Caki2 (cell line): Measurements from ENCODE around the gene BCKDK. TPM values are rescaled to one million over a fixed set of nuclear protein-coding genes. Genes with fewer than 3 reads are reported as not detected.
"Not testable (repeated sequence)": the region's sequence is repeated elsewhere in the genome, so short reads cannot be mapped to it uniquely, and the experiment has no call there.

Experiments
- DNase-seq: peaks from one replicate; pipeline ENCODE4 v3.0.0-alpha.2; 2015; ENCODE audit warnings: low read depth
- in situ Hi-C: cut with HindIII; loops from 2 replicates; pipeline ENCODE4 v1.10.0; 2016; ENCODE audit warnings: low sequenced_read_pairs, low pct_unique_long_range_greater_than_20kb, mixed read lengths
- total RNA-seq: library from RNA; depleted of rRNA; stranded (reverse); fragments of >200 nt; shearing (Covaris generic); gene quantifications from 2 replicates; pipeline ENCODE4 v1.2.3, GENCODE V29; 2014; ENCODE audit warnings: low replicate concordance

The BCKDK gene
- total RNA-seq, 1 experiment from 2014 or later: 83.0 TPM

DNA sequence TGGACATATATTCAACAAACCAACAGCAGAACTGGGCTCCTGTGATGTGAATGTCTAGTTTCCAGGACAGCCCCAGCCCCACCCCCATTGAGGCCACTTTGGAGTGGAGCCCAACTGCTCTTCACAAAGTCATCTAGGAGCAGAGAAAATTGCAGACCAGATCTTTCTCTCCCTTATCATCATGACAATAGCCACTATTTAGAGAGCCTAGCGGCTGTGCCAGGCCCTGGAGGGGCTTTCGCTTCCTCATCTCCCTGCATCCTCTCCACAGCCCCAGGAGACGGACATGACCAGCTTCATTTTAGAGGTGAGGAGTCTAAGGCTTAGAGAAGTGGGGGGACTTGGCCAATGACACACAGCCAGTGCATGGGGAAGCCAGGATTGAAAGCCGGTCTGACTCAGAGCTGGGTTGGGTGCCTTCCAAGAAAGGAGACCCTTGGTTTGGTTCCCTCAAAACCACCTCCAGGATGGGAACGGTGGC is 25.9 kb downstream of the BCKDK start:
- DNase-seq: no peak
- in situ Hi-C loops: no loop called here

DNA sequence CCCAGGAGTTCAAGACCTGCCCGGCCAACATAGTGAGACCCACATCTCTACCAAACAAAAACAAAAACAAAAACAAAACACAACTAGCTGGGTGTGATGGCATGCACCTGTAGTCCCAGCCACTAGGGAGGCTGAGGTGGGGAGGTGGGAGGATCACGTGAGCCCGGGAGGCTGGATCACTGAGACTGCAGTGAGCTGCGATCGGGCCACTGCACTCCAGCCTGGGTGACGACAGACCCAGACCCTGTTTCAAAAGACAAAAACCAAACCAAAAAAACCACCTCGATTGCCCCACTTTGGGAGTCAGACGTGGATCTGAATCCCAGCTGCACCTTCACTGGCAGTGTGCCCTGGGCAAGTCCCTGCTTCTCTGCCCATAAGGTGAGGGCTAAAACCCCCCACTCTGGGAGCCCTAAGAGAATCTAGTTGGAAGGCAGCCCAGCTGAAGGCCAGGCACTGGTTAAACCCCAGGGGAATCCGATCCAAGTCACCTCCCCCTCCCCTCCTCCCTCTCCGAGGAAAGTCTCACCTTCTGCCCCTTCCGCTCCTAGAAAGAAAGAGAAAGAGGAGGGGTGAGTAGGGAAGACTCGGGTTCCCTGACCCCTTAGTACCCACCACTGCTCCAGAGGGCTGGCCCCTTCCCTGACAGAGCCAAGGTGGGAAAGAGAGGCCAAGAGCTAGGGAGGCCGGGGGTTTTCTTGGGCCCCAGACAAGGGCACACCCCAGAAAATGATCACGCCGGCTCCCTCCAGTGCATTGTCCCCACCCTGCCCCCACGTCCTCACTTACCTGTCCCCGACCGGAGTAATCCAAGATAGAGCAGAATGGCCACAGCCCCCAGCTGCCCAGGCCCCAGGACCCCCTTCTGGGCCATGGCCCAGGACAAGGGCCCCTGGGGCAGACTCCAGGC is 26.7 kb downstream of the BCKDK start:
- in situ Hi-C loops: no loop called here
- no peak for DNase-seq

DNA sequence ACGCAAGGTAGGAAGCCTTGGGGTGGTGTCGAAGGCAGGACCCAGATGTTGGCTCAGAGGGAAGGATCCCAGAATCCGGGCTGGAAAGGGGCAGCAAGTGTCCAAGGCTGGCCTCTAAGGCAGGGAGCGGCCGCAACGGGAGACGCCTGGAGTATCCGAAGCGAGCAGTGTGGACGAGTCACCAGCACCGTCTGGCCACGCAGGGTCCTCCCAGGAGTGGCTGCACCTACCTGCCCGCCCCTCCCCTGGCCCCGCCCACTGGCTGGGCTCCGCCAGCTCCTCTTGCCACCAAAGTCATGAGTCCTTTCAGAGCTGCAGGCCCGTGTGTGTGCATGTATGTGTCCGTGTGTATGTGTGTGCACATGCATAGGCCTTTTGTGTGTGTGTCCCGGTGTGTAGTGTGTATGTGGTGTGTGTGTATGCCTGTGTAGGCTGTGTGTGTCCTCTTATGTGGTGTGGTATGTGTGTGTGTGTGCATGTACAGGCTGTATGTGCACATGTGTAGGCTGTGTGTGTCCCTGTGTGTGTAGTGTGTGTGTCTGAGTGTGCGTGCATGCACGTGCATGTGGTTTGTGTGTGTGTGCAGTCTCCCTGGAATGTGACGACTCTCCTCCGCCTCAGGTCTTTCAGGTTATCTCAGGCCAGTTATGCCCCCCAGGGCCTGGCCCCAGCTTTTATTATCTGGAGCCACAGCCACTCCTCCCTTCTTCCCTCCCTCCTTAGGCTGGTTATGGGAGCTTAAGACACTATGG is 27.5 kb downstream of the BCKDK start, which contains the start of gene PRSS8:
PRSS8 (minus strand) TSS at position 193 of the 752 bp plus-strand sequence. CDS start 229 bp downstream, outside the sequence.
- in situ Hi-C loops: no loop called here
- DNase-seq: peak; percentile 38

DNA sequence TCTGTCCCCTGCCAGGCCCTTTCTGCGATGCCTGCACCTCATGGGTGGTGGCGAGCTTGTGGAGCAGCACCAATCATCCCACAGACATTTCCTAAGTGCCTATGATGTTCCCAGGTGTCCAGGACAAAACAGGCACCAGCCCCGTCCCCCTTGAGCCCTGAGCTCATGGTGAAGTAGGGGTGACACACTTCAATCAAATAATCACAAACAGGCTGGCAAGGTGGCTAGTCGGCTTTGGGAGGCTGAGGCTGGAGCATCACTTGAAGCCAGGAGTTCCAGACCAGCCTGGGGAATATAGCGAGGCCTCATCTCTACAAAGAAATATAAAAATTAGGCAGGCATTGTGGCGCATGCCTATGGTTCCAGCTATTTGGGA is 28.1 kb downstream of the BCKDK start:
- in situ Hi-C loops: no loop called here
- no peak for DNase-seq

DNA sequence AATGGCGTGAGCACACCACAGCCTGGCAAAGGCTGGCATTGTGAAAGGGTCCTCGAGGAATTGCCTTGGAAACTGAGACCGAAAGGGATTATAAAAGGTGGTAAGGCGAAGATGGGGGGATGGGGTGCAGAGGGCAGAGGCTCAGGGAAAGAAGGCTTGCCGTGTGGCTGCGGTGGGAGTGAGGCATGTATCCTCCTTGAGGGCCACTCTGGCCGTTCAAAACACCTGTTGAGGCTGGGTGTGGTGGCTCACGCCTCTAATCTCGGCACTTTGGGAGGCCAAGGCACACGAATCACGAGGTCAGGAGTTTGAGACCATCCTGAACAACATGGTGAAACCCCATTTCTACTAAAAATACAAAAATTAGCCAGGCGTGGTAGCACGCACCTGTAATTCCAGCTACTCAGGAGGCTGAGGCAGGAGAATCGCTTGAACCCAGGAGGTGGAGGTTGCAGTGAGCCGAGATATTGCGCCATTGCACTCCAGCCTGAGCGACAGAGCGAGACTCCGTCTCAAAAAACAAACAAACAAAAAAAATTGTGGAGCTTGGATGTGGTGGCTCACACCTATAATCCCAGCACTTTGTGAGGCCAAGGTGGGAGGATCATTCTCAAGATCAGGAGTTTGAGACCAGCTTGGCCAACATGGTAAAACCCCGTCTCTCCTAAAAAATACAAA is 28.8 kb downstream of the BCKDK start:
- in situ Hi-C loops, DNase-seq: not testable (repeated sequence)

DNA sequence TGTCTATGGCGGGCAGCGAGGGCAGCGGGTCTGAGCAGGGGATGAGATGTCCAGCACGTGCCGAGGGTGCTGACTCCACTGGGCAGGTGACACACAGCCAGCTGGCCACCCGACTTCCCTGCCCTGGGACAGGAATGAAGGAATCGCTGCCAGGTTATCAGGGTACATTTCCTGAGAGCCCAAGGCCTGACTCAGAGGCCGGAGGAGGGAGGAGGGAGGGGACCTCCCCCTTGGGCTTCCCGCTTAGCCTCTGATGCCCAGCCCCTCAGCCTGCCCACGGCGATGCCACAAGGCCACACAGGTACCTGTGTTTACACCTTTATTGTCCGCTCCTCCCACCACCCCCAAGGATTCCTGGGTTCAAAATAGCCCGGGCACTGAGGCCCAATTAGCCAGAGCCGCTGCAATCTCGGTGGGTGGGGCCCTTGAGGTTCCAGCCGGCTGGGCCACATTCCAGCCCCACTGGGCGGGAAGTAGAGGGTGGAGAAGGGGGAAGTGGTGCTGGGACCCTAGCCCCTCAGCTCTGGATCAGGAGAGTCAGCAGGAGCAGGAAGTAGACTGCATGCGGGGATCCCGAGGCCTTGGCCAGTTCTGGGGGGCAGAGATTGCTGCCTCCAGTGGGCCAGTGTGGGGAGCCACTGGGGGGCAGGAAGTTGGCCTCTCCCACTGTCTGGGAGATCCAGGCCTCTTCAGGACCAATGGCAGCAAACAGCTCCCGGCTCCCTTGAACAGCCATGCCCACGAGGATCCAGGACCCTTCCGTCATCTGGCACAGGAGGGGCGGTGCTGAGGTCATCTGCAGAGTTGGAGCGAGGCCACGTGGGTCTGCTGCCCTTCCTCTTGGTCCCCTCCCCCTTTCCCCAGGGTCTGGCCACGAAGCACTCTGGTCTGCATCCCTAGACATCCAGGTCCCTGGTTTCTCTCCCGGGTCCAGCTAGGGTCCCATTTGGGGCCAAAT is 30.7 kb downstream of the BCKDK start:
- in situ Hi-C loops: no loop called here
- peak; percentile 95 for DNase-seq

DNA sequence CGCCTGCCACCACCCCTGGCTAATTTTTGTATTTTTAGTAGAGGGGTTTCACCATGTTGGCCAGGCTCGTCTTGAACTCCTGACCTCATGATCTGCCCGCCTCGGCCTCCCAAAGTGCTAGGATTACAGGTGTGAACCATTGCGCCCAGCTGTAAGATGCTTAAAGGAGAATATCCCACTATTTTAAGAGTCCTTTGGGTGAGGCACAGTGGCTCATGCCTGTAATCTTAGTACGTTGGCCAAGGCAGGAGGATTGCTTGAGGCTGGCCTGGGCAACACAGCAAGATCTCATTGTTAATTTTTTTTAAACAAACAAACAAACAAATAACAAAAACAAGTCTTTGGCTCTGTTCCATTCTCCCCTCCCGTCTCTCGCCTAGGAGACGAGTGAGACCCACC is 32.9 kb downstream of the BCKDK start:
- in situ Hi-C loops, DNase-seq: not testable (repeated sequence)

DNA sequence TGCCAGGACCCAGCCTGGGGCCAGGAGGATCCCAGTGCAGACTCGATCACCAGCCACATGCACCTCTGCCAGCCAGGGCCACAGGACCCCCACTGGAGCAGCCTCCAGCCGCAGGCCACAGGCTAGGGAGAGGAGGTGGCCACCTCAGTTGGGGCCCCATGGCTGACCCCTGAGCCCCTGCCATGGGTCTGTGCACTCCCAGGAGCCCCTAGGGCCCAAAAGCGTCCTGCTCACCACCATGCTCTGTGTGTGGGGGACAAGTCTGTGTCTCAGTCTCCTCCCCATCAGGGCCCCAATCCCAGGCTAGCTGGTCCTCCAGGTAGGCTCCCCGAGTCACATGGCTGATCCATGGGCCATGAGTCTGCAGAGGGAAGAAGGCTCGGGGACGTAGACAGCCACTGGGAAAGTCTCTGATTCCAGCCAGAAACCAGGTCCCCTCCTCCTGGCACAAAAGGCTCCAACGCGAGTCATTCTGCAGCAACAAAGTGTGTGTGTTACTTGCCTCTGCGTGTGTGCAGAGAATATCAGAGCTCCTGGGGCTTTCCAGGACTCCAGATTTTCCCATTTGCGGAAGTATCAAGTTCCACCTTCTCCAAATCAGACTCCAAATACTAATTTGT is 33.4 kb downstream of the BCKDK start:
- no peak for DNase-seq
- in situ Hi-C loops: no loop called here

DNA sequence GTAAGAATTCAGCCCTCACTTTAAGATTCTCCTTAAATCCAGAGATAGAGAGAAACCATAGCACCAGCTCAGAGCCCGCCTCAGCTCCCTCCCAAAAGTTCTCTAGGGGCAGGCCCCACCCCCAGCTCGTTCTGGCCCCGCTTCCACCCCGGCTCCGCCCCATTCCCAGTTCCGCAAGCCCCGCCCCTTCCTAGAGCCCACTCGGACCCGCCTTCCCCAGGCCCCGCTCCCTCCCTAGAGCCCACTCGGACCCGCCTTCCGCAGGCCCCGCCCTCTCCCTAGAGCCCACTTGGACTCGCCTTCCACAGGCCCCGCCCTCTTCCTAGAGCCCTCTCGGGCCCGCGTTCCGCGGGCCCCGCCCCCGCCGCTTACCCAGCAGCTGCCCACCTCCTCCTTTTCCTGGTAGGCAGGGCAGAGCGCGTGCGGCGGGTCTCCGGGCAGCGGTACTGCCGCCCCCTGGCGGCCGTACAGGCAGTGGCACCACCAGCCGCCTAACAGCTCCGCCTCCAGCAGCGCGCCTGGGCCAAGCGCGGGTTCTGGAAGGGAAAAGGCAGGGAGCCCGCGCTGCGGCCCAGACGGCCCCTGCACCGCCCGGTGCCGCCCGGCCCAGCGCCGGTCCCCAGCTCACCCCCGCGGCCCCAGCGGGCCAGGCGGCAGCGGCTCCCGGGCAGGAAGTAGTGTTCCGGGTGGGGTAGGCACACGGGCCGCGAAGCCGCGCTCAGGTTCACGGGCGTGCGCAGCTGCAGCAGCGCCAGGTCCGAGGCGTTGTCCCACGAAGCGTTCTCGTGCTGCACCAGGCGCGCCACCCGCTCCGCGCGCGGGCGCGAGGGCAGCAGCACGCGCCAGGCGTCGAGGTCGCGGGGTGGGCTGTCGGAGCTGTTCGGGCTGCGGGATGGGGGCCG is 34.2 kb downstream of the BCKDK start:
- in situ Hi-C loops: no loop called here
- peak; percentile 99 for DNase-seq

DNA sequence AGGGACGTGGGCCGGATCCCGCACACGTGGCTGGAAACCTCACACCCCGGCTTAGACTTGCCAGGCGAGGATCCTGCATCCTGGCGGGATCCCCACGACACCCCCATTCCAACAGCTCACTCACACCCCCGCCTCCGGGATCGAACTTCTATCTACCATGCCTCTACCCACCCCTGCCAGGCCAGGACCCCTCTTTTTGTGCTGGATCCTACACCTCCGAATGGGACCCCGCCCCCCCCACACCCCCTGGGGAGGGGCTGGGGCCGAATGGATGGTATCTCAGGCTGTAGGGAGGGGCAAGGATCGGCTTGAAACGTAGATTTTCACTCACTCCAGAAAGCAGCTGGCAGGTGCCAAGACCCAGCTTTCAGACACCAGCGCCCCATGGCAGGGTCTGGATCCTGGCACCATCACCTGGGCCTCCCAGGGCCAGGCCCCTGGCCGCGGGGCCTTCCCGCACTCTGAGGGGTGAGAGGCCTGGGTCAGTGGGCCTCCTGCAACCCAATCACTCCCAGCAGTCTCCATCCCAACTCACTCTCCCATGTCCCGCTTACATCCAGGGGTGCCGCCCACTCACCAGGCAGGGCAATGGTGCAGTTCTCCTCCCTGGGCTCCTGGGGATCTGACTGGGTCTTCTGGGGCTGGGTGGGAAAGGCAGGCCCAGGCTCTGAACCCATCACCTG is 35.0 kb downstream of the BCKDK start:
- in situ Hi-C loops: no loop called here
- DNase-seq: no peak

DNA sequence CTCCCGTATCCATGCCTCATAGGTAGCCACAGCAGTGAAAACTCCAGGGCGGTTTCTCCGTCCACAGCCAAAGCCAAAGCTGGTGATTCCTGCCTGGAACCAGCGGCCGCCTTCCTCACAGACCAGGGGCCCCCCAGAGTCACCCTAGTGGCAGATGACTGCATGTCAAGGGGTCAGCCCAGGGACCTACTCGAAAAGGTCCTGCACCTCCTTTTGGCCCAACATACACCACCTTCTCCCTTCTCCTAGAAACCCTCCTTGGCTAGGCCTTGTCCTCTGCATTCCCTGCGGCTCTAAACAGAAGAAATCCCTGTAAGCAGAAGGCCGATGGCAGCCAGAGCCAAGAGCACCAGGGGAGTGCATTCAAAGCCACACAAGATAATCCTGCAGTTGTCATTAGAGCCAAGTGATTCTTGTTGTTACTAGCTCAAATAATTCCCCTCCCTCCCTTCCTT is 35.5 kb downstream of the BCKDK start:
- in situ Hi-C loops: no loop called here
- DNase-seq: no peak

DNA sequence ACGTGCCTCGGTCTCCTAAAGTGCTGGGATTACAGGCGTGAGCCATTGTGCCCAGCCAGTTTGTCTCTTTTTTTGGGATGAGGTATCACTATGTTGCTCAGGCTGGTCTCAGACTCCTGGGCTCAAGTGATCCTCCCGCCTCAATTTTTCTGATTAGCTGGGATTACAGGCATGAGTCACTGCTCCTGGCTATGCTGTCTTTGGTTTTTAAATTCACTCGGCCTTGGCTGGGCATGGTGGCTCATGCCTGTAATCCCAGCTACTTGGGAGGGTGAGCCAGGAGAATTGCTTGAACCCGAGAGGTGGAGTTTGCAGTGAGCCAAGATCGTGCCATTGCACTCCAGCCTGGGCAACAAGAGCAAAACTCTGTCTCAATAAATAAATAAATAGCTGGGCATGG is 36.2 kb downstream of the BCKDK start:
- DNase-seq, in situ Hi-C loops: not testable (repeated sequence)

DNA sequence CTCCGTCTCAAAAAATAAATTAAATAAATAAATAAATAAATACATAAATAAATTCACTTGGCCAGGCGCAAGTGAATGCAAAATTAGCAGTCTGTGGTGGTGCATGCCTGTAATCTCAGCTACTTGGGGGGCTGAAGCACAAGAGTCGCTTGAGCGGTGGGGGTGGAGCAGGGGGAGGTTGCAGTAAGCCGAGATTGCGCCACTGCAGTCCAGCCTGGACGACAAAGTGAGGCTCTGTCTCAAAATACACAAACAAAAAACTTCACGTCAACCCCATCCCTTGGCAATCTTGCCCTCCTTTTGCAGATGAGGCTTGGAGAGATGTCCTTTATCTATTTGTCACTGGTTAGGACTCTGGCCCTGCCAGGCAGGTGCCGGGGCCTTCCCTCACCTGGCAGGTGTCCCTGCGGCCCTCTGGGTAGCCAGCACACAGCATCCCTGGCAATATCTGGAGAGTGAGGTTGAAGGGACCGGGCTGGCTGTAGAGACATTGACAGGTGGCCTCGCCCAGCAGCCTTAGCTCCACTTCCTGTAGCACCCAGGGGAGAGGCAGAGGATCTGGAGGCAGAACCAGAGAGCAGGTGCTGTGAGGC is 37.3 kb downstream of the BCKDK start:
- in situ Hi-C loops: no loop called here
- no peak for DNase-seq

DNA sequence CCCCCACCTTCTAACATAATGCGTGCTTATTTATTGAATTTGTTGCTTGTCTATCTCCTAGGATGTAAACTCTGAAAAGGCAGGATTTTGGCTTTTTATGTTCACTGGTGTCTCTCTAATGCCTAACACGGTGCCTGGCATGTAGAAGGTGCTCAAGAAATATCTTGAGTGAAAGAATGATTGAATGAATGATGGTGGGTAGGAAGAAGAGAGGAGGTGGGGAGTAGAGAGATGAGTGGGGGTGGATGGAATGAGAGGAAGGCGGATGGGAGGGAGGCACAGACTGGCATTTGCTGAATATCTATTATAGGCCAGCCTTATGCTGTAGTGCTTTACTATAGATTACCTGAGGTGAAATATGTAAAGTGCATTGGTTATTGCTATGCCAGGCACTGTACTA is 39.4 kb downstream of the BCKDK start:
- DNase-seq: no peak
- in situ Hi-C loops: no loop called here

DNA sequence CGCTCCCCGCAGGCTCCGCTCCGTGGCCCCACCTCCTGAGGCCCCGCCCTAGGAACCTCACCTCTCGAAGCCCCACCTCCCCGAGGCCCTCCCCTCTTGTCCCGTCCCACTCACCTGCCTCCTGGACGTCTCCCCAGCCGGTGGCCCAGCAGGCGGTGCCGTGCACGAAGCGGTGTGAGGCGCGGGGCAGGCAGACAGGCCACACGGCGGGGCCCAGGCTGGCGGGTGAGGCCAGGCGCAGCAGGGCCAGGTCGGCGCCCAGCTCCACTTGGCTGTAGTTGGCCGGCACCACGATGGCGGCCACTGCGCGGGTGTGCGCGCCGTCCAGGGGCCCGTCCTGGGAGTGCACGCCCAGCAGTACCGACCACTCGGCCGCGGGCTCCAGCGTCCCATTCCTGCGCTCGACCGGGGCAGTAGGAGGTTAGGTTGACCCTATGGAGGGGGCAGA is 40.1 kb downstream of the BCKDK start:
- in situ Hi-C loops: no loop called here
- DNase-seq: no peak
